Germinal center (tissue), 1 donor: ENCODE results near the gene CHKB.

Experiments used
- DNase-seq: peaks from one replicate; pipeline ENCODE4 v3.0.0; 2012; ENCODE audit warnings: mixed read lengths, low spot score

The CHKB gene

DNA sequence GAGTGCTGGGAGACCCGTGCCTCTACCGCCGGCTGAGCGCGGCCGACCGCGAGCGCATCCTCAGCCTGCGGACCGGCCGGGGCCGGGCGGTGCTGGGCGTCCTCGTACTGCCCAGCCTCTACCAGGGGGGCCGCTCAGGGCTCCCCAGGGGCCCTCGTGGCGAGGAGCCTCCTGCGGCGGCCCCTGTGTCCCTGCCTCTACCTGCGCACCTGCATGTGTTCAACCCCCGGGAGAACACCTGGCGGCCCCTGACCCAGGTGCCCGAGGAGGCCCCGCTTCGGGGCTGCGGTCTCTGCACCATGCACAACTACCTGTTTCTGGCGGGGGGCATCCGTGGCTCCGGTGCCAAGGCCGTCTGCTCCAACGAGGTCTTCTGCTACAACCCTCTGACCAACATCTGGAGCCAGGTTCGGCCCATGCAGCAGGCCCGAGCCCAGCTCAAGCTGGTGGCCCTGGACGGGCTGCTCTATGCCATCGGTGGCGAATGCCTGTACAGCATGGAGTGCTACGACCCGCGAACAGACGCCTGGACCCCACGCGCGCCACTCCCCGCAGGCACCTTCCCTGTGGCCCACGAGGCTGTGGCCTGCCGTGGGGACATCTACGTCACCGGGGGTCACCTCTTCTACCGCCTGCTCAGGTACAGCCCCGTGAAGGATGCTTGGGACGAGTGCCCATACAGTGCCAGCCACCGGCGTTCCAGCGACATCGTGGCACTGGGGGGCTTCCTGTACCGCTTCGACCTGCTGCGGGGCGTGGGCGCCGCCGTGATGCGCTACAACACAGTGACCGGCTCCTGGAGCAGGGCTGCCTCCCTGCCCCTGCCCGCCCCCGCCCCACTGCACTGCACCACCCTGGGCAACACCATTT lies 33.5 kb downstream of the CHKB start:
- DNase-seq: peak; percentile 36

DNA sequence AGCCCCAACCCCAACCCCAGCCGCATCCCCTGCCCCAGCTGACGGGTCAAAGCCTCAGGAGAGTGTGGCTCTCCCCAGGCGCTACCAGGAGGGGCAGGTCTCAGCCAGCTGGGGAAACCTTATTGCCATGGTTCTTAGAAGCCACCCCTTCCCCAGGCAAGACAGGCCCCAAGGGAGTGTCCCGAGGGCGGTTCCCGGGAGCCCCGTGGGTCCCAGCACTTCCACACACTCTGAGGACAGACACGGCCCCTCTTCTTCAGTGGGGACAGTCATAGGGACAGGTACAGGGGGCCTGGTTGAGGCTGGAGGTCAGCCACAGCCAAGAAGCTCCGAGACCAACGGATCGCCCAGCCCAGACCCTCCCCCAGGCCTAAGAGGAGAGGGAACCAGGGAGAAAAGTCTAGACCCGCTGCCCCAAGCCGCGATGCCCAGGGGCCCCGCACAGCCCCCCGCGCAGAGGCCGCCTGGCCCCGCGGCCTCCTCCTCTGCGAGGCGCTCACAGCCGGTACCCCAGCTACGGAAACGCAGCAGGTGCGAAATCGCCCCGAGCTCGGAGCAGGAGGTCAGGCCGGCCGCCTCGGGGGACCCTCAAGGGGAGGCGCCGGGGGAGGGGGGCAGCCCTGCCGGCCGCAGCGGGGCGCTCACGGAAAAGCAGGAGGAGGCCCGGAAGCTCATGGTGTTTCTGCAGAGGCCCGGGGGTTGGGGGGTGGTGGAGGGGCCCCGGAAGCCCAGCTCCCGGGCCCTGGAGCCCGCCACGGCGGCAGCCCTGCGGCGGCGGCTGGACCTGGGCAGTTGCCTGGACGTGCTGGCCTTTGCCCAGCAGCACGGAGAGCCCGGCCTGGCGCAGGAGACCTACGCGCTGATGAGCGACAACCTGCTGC lies 34.4 kb downstream of the CHKB start:
- peak; percentile 70 for DNase-seq

DNA sequence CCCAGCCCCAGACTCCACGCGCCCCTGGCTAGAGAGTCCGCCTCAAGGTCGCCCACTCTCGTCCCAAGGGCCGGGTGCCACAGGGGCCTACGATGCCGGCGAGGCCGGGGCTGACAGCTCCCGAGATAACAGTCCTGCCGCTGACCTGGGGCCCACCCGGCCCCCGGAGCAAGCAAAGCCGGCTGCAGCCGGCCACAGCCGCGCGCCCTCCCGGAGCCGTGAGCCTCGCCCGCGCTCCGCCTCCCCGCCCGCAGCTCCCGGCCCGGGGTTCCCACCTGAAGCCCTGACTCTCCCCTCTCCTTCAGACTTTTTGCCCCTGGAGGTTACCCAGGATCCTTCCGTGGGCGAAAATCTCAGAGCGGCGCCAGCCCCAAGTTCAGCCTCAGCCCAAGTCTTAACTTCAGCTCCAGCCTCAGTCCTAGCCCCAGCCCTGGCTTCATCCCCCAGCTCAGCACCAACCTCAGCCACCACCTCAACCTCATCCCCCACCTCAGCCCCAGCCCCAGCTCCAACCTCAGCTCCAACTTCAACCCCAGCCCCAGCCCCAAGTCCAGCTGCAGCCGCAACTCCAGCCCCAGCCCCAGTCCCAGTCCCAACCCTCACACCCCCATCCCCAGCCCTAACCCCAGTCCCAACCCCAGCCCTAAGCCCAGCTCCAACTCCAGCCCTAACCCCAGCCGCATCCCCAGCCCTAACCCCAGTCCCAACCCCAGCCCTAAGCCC lies 35.2 kb downstream of the CHKB start:
- DNase-seq: no peak

DNA sequence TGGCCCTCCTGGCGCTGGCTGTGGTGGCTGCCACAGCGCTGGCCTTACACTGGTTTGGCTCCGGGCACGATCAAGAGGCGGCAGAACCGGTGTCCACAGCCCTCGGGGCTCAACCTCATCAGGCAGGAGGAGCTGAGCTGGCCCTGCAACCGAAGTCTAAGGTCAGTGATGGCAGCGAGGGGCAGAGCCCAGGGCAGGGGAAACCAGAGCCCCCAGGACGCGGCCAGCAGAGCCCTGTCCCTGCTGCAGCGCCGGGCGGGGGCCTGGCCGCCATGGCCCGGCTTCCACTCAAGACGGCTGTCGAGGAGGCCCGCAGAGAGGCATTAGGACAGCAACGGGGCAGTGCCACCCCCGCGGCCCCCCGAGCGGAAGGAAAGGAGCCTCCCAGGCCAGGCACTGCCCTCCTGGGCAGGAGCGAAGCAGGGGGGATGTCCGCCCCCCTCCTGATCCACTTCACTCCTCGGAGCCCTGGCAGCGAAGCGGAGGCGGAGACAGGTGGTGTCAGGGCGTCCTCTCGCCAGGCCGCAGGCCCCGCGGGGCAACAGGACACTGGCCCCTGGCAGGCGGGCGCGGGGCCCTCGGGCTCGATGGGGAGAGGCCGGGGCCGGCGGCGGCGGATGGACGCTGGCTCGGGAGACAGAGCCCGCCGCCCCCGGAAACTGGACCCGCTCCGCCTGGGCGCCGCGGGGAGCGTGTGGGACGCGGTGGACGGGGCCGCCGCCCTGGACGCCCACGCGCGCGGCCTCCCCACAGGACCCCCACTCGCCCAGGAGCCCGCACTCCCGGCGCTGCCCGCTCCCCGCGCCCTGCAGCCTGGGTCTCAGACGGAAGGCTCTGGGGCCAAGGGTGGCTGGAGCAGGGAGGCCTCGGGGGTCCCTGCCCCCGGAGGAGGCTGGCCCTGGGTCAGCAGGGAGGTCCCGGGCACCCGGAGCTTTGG lies 36.1 kb downstream of the CHKB start:
- DNase-seq: no peak

DNA sequence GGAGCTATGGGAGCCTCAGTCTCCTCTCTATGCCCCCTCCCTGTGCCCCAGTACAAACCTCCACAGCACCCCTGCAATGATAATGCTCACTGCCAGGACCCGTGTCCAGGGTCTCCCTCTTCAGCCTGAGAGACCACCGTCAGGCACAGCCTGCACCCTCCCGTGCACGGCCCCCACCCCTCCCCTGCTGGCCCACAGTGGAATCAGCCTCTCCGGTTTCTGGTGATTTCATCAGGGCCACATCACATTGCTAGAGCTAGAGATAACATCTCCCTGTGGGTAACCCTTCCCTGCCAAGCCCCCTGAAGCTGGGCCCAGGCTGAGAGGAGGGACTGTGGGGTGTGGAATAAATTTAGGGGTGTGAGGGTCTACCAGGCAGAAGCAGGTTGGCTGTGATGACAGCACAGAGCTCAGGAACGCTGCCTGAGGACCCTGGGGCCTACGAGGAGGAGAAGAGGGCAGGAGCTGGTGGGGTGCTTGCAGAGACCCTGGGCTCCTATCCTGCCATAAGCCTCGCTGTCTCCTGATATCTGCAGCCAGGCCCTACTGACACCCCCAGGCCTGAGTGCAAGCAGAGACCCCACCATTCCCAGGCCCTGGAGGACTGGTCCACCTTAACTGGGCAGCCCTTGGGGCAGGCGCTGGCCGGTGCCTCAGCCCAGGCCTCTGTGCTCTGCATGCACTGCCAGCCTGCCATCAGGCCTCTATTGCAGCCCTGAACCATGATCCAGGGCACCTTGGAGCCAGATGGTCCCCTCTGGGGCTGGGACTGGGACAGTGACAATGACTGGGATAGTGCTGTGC lies 36.9 kb downstream of the CHKB start, which contains the start of gene KLHDC7B:
Gene KLHDC7B (plus strand): TSS at position 378 of the 804 bp plus-strand sequence. CDS start 345 bp downstream, at position 723.
- no peak for DNase-seq

DNA sequence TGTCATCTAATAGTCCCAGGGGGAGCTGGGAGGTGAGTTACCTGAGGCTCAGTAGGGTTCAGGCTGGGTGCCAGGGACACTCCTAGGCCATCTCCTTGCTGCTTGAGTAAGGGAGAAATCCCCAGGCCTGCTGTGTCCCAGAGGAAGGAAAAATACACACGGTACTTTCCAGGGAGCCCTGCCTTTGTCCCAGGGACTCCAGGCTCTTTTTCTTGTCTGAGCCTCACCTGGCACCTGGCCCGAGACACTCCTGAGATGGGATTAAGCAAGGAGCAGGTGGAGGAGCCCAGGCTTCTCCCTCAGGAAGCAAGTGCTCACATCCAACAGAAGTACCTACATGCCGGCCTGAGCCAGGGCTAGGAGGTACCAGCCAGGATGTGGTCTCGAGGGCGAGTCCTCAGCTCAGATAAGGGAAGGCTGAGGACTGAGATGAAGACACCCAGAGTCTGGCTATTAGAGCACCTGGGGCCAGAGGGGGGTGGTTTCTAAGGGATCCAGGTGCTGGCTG lies 37.8 kb downstream of the CHKB start:
- DNase-seq: no peak

DNA sequence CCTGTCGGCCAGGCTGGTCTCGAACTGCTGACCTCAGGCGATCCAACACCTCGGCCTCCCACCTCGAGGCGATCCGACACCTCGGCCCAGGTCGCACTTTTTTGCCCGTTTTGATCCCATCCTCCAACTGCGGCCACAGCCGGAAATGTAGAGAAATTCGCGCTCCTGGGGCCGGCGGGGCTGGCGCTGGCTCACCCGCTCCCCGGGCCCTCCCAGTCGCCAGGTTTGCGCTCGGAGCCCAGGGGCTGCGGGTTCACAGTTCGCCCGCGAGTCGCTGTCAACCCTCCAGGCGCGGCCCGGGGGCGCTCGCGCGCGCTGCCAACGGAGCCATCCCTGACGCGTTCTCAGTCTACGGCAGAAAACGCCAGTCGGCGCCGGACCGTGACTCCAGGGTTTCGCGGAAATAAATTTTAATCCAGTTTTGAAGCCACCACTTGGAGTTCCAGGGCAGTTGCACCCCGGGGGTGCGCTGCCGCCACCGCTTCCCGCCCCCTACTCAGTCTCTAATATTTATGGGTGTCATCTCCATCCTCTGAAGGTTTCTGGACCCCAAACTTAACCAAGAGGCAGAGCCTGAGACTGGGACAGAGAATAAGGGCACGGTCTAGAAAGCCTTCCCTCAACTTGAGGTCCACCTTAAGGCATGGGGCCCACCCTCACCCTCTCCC lies 38.4 kb downstream of the CHKB start:
- DNase-seq: peak; percentile 91

DNA sequence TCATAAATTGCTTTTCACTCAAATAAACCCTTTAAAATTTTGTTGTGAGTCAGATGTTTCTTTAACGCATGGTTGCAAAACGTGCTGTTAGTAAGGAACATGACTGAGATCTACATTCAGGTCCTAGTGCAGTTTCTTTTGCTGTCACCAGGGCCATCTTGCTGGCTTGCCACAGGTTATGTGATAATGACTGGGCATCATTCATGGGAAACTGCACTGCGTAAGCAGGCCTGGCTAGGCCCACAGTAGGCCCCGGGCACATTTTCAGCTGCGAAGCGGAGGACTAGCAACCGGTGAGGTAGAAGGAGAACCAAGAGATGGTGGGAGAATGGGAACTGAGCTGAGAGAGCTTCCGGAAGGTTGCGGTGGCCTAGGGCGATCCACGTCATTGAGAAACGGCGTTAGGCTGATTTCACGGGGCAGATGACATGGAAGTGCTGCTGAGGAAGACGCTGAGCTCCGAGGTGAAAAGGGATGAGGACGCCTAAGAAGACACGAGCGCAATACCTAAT lies 40.2 kb downstream of the CHKB start:
- DNase-seq: peak; percentile 69

DNA sequence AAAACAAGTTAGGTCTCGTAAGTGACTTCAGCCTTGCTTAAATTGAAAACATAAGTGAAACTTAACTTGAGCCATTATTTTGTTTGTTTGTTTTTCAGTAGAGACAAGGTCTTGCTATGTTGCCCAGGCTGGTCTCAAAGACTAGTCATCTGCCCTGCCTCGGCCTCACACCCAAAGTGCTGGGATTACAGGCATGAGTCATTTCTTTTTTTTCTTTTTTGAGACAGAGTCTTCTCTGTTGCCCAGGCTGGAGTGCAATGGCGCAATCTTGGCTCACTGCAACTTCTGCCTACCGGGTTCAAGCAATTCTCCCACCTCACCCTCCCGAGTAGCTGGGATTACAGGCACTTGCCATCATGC lies 41.0 kb downstream of the CHKB start:
- peak; percentile 2 for DNase-seq

DNA sequence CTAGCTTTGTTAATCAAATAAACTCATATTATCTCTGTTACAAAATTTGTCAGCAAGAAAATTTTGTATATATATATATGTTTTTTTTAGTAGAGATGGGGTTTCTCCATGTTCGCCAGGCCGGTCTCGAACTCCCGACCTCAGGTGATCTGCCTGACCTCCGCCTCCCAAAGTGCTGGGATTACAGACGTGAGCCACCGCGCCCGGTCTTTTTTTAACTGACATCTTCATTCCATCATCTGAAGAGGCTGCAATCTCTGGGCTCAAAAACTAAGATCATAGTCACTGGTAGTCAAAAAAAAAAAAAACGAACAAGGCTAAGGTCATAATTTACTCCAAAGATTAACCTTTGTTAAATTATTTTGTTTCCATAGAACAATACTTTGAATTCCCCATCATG lies 42.3 kb downstream of the CHKB start:
- no peak for DNase-seq

DNA sequence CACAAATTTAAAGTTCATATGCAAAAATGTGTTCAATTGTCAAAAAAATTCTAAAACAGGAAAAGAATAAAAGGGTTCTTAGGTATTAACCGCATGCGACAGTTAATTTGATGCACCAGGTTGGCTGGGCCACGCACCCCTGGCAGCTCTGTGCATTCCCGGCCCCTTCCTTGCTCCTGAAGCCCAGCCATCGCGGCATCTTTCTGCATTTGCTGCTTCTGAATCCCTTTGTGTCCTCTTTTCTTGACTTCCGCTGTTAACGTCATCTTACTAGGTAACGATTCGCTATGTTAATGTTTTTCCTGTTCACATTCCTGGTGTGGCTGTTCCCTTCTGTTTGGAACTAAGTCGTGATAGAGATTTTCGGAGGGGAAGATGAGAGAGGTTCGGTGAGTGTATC lies 44.9 kb downstream of the CHKB start:
- DNase-seq: no peak

DNA sequence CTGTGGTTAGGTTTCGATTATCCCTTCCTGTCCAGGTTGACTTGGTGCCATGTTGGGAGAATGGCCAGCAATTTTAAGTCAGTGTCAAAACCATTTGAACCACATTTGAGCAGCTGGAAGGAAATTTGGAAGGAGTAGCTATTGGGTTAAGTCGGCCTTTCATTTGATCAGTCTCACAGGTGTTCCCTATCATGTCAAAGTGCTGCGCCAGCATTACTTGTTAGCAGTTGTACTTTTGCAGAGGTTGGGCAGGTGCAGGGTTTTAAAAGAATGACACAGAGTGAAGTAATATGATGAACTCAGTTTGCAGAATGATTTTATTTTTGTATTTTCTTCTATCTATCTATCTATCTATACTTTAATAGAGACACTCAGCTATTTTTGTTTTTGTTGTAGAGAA lies 46.4 kb downstream of the CHKB start:
- no peak for DNase-seq

DNA sequence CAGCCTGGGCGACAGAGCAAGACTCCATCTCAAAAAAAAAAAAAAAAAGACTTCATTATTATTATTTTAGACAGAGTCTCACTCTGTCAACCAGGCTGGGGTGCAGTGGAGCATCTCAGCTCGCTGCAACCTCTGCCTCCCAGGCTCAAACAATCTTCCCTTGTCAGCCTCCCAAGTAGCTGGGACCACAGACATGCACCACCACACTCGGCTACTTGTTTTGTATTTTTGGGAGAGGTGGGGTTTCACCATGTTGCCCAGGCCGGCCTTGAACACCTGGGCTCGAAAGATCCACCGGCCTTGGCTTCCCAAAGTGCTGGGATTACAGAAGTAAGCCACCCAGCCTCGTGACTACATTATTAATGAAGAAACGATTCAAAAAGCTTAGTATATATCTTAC lies 47.5 kb downstream of the CHKB start:
- peak; percentile 5 for DNase-seq

DNA sequence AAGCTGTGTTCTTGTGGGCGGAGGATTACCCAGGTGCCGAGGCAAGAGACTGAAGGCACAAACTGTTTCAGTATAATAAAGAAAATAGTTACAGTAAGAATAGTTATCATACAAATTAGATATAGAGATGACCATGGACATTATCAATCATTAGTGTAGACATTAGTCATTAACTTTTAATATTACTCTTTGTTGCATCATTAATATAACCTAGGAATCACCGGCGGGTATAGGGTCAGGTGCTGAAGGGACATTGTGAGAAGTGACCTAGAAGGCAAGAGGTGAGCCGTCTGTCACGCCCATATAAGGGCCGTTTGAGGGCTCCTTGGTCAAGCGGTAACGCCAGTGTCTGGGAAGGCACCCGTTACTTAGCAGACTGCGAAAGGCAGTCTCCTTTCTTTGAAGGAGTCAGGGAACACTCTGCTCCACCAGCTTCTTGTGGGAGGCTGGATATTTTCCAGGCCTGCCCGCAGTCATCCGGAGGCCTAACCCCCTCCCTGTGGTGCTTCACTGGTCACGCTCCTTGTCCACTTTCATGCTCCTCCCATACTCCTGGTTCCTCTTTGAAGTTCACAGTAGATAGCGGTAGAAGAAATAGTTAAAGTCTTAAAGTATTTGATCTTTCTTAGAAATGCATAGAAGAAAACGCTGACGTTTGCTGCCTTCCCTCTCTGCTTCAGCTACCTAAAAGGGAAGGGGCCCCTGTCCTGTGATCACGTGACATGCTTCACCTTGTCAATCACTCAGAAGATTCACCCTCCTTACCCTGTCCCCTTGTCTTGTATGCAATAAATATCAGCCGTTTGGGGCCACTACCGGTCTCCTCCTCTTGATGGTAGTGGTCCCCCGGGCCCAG lies 48.6 kb downstream of the CHKB start:
- DNase-seq: peak; percentile 5

DNA sequence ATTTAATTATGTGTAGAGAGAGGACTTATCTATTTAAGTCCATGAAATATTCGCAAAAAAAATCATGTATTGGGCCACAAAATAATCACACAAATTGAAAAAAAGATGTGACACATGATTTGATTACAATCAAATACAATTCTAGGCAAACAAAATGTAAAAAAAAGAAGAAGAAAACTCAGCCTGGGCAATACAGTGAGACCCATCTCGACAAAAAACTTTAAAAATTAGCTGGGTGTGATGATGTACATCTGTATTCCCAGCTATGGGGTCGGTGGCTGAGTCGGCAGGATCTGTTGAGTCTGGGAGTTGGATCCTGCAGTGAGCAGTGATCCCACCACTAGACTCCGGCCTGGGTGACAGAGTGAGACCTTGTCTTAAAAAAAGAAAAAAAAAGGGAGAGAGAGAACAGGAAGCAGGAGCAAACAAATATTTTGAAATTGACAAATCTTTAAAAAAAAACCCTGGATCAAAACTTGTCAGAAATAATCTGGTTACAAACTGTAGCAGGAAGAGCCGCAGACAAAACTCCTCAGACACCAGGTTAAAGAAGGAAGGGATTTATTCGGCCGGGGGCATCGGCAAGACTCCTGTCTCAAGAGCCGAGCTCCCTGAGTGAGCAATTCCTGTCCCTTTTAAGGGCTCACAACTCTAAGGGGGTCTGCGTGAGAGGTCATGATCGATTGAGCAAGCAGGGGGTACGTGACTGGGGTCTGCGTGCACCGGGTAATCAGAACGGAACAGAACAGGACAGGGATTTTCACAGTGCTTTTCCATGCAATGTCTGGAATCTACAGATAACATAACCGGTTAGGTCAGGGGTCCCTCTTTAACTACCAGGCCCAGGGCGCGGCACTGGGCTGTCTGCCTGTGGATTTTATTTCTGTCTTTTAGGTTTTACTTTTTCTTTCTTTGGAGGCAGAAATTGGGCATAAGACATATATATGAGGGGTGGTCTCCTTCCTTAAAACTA lies 49.5 kb downstream of the CHKB start:
- DNase-seq: no peak

DNA sequence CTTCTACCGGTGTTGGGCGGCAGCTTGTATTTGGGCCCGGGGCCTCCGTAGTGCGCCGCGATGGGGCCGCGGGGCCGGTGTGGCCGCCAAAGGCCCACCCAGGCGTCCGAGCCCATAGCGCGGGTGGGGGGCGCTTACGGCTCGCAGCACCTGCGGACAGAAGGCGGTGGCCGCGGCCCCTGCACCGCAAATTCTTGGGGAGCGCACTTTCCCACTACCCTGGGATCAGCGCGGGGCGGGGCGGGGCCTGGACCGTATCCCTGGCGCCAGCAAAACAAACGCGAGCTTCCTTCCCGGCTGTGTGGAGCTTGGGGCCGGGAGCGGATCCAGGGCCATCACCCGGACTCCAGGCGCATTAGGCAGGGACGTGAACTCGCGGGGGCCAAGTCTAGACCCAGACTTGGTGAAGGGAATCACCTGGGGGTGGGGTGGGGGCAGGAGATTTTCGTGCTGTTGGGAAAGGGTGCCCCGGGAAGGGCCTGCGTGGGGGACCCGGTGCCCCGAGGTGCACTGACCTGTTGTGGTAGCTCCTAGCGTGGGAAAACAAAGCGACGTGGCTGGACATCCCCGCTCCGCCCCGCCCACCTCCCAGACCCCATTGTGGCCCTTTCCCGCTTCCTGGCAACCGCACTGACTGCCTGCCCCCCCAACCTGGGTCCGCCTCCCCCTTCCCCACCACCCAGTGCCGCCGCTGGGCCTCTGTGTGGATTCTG lies 50.5 kb downstream of the CHKB start:
- no peak for DNase-seq

DNA sequence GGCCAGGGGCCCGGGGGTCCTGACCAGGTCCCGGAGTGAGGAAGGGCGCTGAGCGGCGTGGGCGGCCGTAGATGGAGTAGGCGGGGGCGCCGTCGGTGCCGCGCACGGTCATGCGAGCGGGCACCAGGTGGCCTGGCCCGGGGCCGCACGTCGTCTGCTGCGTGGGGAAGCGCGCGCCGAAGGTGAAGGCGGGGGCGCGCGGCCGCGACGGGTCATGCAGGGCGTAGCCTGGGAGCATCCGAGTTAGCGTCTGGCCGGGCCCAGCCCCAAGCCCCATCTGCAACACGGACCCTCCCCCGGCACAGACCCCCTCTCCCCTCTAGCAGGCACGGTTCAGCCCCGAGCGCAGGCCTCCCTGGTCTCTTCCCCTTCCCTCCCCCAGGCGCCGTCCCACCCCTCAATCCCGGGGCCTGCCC lies 51.1 kb downstream of the CHKB start:
- DNase-seq: peak; percentile 70
